SK-N-SH treated with all-trans-retinoic acid at 6 μM for 48 hours (cell line): Measurements from ENCODE around the gene ABHD11.

Experiments used
- ATAC-seq: fragments of 200-7000 bp; cut with Tn5 transposase; 3 replicates; pipeline ENCODE4 v1.9.1; 2020; ENCODE audit warnings: mild to moderate bottlenecking, moderate library complexity
- CSDC2 ChIP-seq: fragments of 250-450 bp; sonication (Bioruptor Pico); IDR thresholded peaks from 2 replicates; pipeline ENCODE4 v1.5.0; 2020; ENCODE audit warnings: mild to moderate bottlenecking, moderate library complexity
- GLIS3 ChIP-seq: fragments of 250-450 bp; sonication (Bioruptor Pico); IDR thresholded peaks from 2 replicates; pipeline ENCODE4 v1.5.0; 2020; ENCODE audit warnings: mild to moderate bottlenecking, moderate library complexity
- ISL1 ChIP-seq: fragments of 250-450 bp; sonication (Bioruptor Pico); IDR thresholded peaks from 2 replicates; pipeline ENCODE4 v2.1.2; 2022; ENCODE audit warnings: mild to moderate bottlenecking, moderate library complexity
- OSR1 ChIP-seq: fragments of 250-450 bp; sonication (Bioruptor Pico); IDR thresholded peaks from 2 replicates; pipeline ENCODE4 v1.8.0; 2022; ENCODE audit warnings: moderate library complexity, mild to moderate bottlenecking, inconsistent platforms
- PPARA ChIP-seq: fragments of 250-450 bp; sonication (Bioruptor Pico); IDR thresholded peaks from 2 replicates; pipeline ENCODE4 v1.5.0; 2020; ENCODE audit warnings: mild to moderate bottlenecking, borderline replicate concordance
- RARB ChIP-seq: fragments of 250-450 bp; sonication (Bioruptor Pico); IDR thresholded peaks from 2 replicates; pipeline ENCODE4 v1.8.0; 2021; ENCODE audit warnings: mild to moderate bottlenecking, moderate library complexity
- SNAI2 ChIP-seq: fragments of 250-450 bp; sonication (Bioruptor Pico); IDR thresholded peaks from 2 replicates; pipeline ENCODE4 v1.5.0; 2020; ENCODE audit warnings: mild to moderate bottlenecking, moderate library complexity
- TCF4 ChIP-seq: fragments of 250-450 bp; sonication (Bioruptor Pico); IDR thresholded peaks from 2 replicates; pipeline ENCODE4 v1.8.0; 2021; ENCODE audit warnings: mild to moderate bottlenecking, moderate library complexity, borderline replicate concordance
- TOX ChIP-seq: fragments of 250-450 bp; sonication (Bioruptor Pico); IDR thresholded peaks from 2 replicates; pipeline ENCODE4 v1.8.0; 2021; ENCODE audit warnings: mild to moderate bottlenecking, moderate library complexity, borderline replicate concordance
- ZC3H10 ChIP-seq: fragments of 250-450 bp; sonication (Bioruptor Pico); IDR thresholded peaks from 2 replicates; pipeline ENCODE4 v1.5.1; 2021; ENCODE audit warnings: mild to moderate bottlenecking, moderate library complexity
- ZFP3 ChIP-seq: fragments of 250-450 bp; sonication (Bioruptor Pico); IDR thresholded peaks from 2 replicates; pipeline ENCODE4 v1.5.0; 2020; ENCODE audit warnings: mild to moderate bottlenecking, moderate library complexity
- ZFP30 ChIP-seq: fragments of 450-650 bp; formaldehyde crosslinking; IDR thresholded peaks from 2 replicates; pipeline ENCODE4 v1.5.0; 2022; ENCODE audit warnings: mild to moderate bottlenecking, moderate library complexity
- ZNF565 ChIP-seq: fragments of 450-650 bp; formaldehyde crosslinking; conservative IDR thresholded peaks from 2 replicates; pipeline ENCODE4 v1.5.0; 2020; ENCODE audit warnings: low read depth, mild to moderate bottlenecking, moderate library complexity
- ZNF70 ChIP-seq: fragments of 450-650 bp; formaldehyde crosslinking; IDR thresholded peaks from 2 replicates; pipeline ENCODE4 v1.5.0; 2020; ENCODE audit warnings: mild to moderate bottlenecking, moderate library complexity
- ZNF8 ChIP-seq: fragments of 450-650 bp; formaldehyde crosslinking; IDR thresholded peaks from 2 replicates; pipeline ENCODE4 v1.5.0; 2020; ENCODE audit warnings: mild to moderate bottlenecking, moderate library complexity
- TF ChIP-seq, protein P1 (sequence below): fragments of 250-450 bp; sonication (Bioruptor Pico); IDR thresholded peaks from 2 replicates; pipeline ENCODE4 v1.8.0; 2021; ENCODE audit warnings: low read depth, mild to moderate bottlenecking, moderate library complexity, borderline replicate concordance
- TF ChIP-seq, protein P2 (sequence below): fragments of 250-450 bp; sonication (Bioruptor Pico); IDR thresholded peaks from 2 replicates; pipeline ENCODE4 v1.5.1; 2021; ENCODE audit warnings: mild to moderate bottlenecking, moderate library complexity

Gene ABHD11

GRCh38 chr7:73738220-73738611 is 386 bp downstream of the ABHD11 start:
- ATAC-seq = peak; percentile 50
- TF ChIP-seq TOX (CRISPR knock-in tag) (no peak), GLIS3 (CRISPR knock-in tag) (no peak), CSDC2 (CRISPR knock-in tag) (no peak)
- TF ChIP-seq, all 23 proteins: peak for 0

DNA sequence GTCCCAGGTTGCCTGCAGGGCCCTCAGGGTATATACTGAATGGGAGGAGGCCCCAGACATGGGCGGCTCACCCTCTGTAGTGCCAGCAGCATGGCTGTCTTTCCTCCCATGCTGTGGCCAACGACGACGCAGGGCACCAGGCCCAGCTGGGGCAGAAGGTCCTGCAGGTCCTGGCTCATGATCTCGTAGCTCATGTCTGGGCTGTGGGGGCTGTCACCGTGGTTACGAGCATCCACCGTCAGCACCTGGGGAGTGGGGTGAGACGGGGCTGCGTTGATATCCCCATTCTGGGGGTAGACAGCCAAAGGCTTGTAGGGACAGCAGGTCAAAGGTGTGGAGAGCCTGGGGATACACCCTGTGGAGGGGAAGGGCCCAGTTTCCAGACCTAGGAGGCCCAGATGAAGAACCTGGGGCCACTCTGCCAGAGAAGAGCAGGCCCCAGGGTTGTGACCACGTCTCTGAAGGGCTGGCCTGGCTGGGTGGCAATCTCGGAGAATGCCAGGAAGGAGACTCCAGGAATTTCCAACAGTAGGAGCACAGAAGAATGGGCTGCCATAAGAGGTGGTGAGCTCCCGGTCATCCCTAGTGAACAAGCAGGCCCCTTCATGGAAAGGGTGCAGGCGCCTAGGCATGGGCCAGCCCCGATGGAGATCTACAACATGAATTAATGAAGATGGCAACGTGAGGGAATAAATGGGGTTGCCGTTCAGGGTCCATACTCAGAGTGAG is 947 bp downstream of the ABHD11 start:
- no peak for ATAC-seq
- no peak for TF ChIP-seq RARB (CRISPR knock-in tag)
- TF ChIP-seq ISL1 (CRISPR knock-in tag) = no peak
- no peak for TF ChIP-seq ZNF565 (CRISPR knock-in tag)
- no peak for TF ChIP-seq ZFP30 (CRISPR knock-in tag)
- TF ChIP-seq, protein P1, sequence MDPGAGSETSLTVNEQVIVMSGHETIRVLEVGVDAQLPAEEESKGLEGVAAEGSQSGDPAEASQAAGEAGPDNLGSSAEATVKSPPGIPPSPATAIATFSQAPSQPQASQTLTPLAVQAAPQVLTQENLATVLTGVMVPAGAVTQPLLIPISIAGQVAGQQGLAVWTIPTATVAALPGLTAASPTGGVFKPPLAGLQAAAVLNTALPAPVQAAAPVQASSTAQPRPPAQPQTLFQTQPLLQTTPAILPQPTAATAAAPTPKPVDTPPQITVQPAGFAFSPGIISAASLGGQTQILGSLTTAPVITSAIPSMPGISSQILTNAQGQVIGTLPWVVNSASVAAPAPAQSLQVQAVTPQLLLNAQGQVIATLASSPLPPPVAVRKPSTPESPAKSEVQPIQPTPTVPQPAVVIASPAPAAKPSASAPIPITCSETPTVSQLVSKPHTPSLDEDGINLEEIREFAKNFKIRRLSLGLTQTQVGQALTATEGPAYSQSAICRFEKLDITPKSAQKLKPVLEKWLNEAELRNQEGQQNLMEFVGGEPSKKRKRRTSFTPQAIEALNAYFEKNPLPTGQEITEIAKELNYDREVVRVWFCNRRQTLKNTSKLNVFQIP (CRISPR knock-in tag) = no peak
- TF ChIP-seq, protein P2, sequence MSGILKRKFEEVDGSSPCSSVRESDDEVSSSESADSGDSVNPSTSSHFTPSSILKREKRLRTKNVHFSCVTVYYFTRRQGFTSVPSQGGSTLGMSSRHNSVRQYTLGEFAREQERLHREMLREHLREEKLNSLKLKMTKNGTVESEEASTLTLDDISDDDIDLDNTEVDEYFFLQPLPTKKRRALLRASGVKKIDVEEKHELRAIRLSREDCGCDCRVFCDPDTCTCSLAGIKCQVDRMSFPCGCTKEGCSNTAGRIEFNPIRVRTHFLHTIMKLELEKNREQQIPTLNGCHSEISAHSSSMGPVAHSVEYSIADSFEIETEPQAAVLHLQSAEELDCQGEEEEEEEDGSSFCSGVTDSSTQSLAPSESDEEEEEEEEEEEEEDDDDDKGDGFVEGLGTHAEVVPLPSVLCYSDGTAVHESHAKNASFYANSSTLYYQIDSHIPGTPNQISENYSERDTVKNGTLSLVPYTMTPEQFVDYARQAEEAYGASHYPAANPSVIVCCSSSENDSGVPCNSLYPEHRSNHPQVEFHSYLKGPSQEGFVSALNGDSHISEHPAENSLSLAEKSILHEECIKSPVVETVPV (CRISPR knock-in tag) = no peak
- TF ChIP-seq OSR1 = no peak
- TF ChIP-seq, all 23 proteins: peak for 0

GRCh38 chr7:73736885-73737284 is 1.7 kb downstream of the ABHD11 start:
- ATAC-seq = no peak
- no peak for TF ChIP-seq TOX (CRISPR knock-in tag)
- no peak for TF ChIP-seq CSDC2 (CRISPR knock-in tag)
- no peak for TF ChIP-seq ISL1 (CRISPR knock-in tag)
- TF ChIP-seq, protein P1 (CRISPR knock-in tag) = no peak
- no peak for TF ChIP-seq ZNF8 (CRISPR knock-in tag)
- TF ChIP-seq, protein P2 (CRISPR knock-in tag) = no peak

- TF ChIP-seq ZNF70 (CRISPR knock-in tag) = no peak
- TF ChIP-seq TCF4 = no peak
- TF ChIP-seq ZFP3 (CRISPR knock-in tag) = no peak
- no peak for TF ChIP-seq GLIS3 (CRISPR knock-in tag)
- TF ChIP-seq CSDC2 (CRISPR knock-in tag) = no peak
- TF ChIP-seq SNAI2 = no peak
- TF ChIP-seq PPARA (CRISPR knock-in tag) = no peak
- TF ChIP-seq, protein P1 (CRISPR knock-in tag) = no peak
- TF ChIP-seq ZC3H10 (CRISPR knock-in tag) = no peak
- no peak for ATAC-seq
Measured at GRCh38 chr7:73735528-73735905, 3.1 kb downstream of the ABHD11 start.
